Astrocyte (in vitro differentiated cells and primary cell): Measurements from ENCODE around the gene KRT7.
"Not testable (repeated sequence)": the region's sequence is repeated elsewhere in the genome, so short reads cannot be mapped to it uniquely, and the experiment has no call there.

ENCODE experiments used
- CTCF ChIP-seq: IDR thresholded peaks from 2 replicates; pipeline ENCODE4 v1.5.1; 2011; ENCODE audit warnings: low read depth, mild to moderate bottlenecking, inconsistent platforms, low read length, moderate library complexity; ENCODE audit not compliant: insufficient read depth
- EZH2 ChIP-seq: IDR thresholded peaks from 2 replicates; pipeline ENCODE4 v1.6.1; 2012; ENCODE audit warnings: mild to moderate bottlenecking, low read length, inconsistent platforms; ENCODE audit not compliant: insufficient read depth

- TF ChIP-seq CTCF, EZH2: not testable (repeated sequence)
Observed at GRCh38 chr12:52240247-52240646, 7.2 kb downstream of the KRT7 start.
